GM11168 (cell line): ENCODE measurements around the gene RTN4R.

Source experiments
- in situ Hi-C: fragments of 300-500 bp; cut with MboI; formaldehyde crosslinking; loops from one replicate; pipeline ENCODE4 v1.12.0; 2022; ENCODE audit warnings: low sequenced_read_pairs; ENCODE audit not compliant: unreplicated experiment

RTN4R gene

DNA sequence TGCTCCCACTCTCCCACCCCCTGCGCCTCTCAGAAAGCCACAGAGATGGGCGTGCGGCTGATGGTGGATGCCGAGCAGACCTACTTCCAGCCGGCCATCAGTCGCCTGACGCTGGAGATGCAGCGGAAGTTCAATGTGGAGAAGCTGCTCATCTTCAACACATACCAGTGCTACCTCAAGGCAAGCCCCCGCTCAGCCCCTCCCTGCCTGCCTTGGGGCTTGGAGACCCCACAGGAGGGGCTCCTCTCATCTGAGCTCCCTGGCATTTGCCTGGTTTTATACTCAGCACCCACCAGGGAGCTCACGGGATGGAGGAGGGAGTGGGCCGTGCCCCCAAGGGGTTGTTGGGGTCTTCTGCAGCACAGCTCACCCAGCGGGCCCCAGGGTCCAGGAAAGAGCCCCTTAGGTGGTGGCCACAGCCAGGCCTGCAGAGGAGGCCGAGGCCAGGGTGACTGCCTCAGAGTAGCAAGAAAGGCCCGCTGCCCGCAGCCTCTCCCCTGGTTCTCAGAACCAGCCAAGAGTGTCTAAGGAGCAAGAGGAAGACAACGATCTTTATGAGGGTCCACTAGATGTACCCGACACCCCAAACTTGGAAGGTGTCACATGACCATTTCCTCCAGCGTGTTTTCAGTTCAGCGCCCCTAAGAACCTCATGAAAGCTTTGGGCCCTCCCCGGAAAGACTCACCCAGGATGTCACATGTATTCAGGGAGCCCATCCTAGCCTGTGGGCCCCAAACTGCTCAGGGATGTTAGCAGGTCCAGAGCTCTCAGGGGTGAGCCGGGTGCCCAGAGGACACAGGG is 38.7 kb upstream of the RTN4R start:
- in situ Hi-C loops = loop anchor here (25.0 kb wide), 1 partner anchor 1395 kb away; the partner anchor contains the start of gene DGCR6

DNA sequence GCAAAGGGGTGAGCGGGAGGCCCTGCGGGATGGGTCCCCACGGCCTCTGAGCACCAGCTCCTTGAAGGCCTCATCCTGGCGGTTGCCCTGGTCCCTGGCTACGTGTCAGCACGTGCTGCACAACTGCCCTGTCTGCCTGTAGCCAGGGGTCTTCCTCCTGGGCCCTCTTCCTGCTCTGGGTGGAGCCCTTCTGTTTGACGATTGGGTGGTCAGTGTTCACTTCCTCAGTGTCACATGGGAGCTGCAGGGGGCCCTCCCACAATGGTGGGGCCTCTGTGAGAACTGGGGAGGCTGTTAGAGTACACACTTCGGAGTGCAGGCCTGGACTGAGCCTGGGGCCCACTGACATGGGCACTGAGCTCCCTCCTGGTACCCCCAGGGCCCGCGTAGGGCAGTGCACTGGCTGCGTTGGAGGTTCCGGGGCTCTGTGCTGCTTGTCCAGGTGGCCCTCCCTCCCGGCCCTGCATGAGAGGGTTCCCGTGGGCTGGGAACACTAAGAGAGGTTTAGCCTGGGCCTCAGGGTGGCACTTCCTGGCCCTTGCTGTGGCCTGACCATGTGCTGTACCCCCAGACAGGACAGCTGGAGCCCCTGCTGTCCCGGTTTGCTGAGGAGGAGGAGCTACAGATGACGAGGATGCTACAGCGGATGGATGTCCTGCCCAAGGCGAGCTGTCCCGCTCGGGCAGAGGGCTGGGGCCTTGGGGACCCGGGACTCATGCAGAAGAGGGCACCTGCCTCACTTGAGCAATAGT is 38.0 kb upstream of the RTN4R start:
- in situ Hi-C loops = loop anchor here (25.0 kb wide), 1 partner anchor 1394 kb away; the partner anchor contains the start of gene DGCR6

DNA sequence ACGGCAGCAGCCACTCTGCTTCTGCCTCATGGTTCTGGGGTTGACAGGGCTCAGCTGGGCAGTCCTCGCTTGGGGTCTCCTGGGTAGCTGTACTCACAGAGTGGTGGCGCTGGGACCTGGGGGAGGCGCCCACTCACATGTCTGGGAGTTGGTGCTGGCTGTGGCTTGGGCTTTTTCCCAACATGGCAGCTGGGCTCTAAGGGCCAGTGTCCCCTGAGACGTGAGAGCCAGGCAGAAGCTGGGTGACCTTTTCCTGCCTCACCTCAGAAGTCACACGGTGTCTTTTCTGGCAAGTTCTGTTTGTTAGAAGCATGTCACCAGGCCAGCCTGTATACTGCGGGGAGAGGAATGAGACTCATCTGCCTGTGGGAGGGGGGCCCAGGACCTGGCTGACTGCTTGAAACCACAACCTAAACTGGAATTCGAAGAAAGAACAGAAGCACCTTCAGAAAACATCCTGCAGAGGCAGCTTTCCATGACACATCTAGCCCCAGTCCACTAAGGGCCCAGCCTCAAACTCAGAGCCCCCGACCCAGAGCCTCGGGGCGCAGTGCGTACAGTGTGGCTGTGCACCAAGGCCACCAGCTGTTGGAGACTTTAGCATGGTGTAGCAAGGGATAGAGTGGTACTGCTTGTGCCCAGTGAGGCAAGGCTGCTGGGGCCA is 37.2 kb upstream of the RTN4R start:
- in situ Hi-C loops = loop anchor here (25.0 kb wide), 1 partner anchor 1393 kb away; the partner anchor contains the start of gene DGCR6

DNA sequence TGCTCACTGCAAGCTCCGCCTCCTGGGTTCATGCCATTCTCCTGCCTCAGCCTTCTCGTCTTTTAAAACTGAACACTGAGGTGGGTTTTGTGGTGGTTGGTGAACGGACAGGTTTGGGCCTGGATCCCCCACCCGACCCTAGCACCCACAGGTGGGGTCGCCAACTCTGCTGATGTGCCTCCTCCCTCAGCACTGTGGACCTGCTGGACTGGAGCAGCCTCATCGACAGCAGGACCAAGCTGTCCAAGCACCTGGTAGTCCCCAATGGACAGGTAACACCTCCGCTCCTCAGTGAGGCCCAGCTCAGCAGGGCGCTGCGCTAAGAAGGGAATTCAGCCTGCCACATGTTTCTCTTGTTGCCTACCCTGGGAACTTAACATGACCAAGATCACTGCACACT is 36.5 kb upstream of the RTN4R start:
- in situ Hi-C loops = loop anchor here (25.0 kb wide), 1 partner anchor 1392 kb away; the partner anchor contains the start of gene DGCR6

- in situ Hi-C loops = loop anchor here (25.0 kb wide), 1 partner anchor 1391 kb away; the partner anchor contains the start of gene DGCR6
Observed at GRCh38 chr22:20303229-20303534, 35.1 kb upstream of the RTN4R start.

GRCh38 chr22:20302438-20303228 is 34.5 kb upstream of the RTN4R start:
- in situ Hi-C loops = loop anchor here (25.0 kb wide), 1 partner anchor 1390 kb away; the partner anchor contains the start of gene DGCR6

DNA sequence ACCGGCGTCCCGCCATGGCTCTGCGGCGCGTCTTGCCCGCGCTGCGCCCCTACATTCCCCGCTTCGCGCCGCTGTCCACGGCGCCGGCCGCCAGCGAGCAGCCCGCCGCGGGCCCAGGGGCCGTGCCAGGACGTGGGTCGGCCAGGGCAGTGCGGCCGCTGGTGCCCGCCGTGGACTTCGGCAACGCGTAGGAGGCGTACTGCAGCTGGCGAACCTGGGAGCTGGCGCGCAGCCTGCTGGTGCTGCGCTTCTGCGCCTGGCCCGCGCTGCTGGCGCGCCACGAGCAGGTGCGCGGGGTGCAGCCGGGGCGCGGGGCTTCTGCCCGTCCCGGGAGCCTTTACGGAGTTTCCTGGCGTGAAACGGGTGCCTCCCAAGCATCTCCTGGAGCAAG is 31.6 kb upstream of the RTN4R start:
- in situ Hi-C loops = loop anchor here (25.0 kb wide), 1 partner anchor 1387 kb away; the partner anchor contains the start of gene DGCR6

DNA sequence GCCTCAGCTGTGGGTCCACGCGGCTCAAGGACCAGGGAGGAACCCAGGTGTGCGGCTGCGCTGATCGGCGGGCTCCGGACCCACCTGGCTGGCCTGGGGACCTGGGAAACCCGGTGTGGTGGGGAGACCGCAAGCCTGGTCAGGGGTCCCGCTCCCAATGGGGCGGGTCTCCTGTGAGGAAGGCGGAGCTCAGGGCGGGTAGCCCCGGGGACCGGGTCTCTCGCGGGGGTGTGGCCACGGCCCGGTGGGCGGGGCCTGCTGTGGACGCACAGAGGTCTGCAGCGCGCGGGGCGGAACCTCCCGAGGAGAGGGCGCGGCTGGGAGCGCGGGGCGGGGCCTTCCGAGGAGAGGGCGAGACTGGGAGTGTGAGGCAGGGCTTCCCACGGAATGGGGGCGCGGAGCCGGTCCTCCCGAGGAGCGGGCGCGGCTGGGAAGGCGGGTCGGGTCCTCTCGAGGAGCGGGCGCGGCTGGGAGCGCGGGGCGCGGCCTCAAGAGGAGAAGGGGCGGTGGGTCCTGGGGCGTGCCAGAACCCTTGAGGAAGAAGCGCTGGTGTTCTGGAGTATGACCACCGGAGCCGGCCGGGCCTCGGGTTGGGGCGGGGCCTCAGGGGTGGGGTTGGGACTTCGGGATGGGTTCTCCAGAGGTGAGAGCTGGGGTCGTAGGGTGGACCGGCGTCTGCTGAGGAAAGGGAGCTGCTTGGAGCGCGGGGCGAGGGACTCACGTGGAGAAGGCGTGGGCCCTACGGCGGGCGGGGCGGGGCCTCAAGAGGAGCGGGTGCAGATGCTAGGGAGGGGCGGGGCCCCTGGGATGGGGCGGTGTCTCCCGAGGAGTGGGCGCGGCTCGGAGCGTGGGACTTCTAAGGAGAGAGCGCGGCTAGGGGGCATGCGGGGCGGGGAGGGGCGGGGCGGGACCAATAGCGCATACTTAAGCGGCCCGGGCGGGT is 31.0 kb upstream of the RTN4R start:
- in situ Hi-C loops = no loop called here

DNA sequence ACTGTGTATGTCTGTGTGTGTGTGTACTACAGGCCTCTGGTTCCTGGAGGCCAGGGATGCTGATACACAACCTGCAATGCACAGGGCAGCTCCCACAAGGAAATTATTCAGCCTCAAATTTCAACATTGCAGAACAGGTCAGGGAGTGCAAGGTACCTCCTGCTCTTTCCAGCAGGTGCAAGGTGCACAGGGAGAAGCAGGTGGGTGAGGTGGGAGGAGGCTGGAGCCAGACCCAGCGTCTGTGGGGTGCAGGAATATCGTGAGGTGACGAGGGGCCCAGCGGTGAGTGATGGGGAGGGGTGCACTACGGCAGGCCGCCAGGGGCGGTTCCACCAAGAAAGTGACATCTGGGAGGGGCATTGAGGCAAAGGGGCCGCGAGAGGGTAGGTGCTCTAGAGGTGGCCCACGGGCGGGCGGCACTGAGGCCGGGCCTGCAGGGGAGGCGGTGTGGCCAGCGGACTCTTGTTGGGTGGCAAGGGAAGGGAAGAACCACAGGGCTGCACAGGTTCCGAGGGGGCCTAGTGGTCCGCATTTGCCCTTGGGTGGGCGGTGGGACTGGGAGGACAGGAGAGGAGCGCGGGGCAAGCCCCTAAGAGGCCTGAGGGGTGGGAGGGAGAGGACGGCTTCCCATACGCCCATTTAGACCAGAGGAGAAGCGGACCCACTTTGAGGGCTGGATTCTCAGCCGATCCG is 30.1 kb upstream of the RTN4R start:
- in situ Hi-C loops = no loop called here

DNA sequence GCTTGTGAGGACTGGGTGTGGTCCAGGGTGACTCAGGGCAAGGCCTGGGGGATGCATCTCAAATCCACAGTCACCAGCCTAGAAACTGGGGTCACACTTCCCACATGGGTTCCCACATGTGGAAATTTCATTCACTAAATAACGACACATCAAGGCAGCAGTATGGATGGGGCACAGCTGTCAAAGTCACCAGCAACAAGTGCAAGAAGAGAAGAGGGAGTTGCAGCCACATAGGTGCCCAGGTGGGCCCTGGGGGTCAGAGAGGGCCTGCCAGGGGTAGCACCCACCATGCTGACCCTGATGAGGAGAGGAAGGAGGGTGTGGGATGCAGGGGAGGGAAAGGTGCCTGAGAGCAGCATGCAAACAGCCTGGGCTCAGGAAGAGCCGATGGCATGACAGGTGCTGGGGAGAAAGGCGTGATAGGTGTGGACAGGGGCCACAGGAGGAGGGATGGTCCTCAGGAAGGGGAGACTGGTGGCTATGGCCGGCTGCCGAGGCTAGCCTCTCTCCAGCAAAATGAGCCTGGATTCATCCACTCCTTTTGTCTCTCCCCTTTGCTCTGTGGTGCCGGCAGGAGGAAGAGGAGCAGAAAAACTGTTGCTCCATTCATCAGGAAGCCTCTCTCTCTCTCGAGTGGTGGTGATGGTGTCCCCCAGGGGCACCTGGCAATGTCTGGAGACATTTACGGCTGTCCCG is 29.4 kb upstream of the RTN4R start:
- in situ Hi-C loops = no loop called here

DNA sequence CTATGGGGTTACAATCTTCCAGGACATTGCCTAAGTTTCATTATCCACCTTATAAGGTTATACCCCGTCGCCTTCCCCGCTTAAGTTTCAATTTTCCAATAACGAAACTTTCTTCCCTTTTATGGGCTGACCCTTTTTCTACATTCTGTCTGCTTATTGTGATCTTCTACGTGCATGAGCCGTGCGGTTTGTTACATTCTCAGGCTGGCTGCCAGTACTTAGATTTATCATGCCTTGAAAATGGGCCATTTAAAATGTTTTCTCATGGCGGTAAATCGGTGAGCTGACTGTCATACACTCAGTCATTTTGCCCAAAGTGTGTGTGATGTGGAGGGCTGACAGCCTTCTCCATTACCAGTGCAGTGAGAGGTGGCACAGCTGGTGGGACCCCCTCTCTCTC is 28.5 kb upstream of the RTN4R start:
- in situ Hi-C loops = no loop called here

DNA sequence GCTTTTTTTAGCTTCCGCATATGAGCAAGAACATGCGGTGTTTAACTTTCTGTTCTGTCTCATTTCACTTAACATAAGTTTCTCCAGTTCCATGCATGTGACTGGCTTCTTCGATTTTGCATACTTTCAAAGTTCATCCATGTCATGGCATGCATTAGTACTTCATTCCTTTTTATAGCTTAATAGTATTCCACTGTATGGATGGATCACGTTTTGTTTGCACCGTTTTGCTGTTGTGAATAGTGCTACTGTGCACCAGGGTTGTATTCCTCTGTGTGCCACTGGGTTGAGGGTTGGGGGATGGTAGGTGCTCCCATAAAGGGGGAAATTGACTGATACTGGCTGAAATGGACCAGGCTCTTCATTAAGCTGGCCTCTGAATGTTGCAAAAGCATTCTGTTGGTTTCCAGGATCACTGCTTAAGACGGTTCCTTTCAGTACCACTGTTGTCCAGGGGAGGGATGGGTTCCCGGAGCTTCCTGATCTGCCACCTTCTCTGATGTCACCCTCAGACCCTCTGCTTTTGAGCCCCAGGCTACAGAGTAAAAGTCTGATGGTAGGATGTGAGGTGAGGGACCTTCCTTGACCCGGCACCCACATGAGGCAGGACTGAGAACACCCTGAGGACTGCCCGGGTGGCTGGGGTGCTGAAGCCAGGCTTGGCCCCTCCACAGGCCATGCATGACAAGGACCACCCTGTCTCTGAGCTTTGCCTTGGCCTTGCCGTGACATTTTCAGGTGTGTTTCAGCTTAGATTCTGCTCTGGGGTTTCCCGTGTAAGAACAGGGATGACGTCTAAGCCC is 27.3 kb upstream of the RTN4R start:
- in situ Hi-C loops = no loop called here

- in situ Hi-C loops = no loop called here
Observed at GRCh38 chr22:20292673-20293232, 24.6 kb upstream of the RTN4R start.

- in situ Hi-C loops = no loop called here
Observed at GRCh38 chr22:20292108-20292507, 24.0 kb upstream of the RTN4R start.

GRCh38 chr22:20291604-20292063 is 23.5 kb upstream of the RTN4R start:
- in situ Hi-C loops = no loop called here

GRCh38 chr22:20291249-20291586 is 23.1 kb upstream of the RTN4R start:
- in situ Hi-C loops = no loop called here
